Natural killer cell (primary cell): ENCODE results near the gene SETD3. TPM values are rescaled to one million over a fixed set of nuclear protein-coding genes. Genes with fewer than 3 reads are reported as not detected.
A peak's percentile ranks its signal among the peaks of the same experiment; 100 is the strongest.

Experiments used
- ATAC-seq, 3 donors: fragments of 150-1000 bp in 2 of 3; fragments of 200-7000 bp in 1 of 3; cut with Tn5 transposase; 1 replicate in 1 of 3; 2 replicates in 2 of 3; pipeline ENCODE4 v1.10.0; 2021; ENCODE audit warnings: mild to moderate bottlenecking in 2 of 3, moderate library complexity in 2 of 3
- DNase-seq, 2 donors: peaks; one replicate each; pipeline versions ENCODE4 v3.0.0 to v3.0.0-alpha.2; 2013 to 2021; ENCODE audit warnings: mixed read lengths in 1 of 2
- H3K27ac ChIP-seq: one replicate; pipeline ENCODE4 v1.5.1; 2013; ENCODE audit warnings: mild to moderate bottlenecking, low read length
- H3K27me3 ChIP-seq: one replicate; pipeline ENCODE4 v1.6.1; 2013; ENCODE audit warnings: low read length; ENCODE audit not compliant: control insufficient read depth, insufficient read depth
- H3K36me3 ChIP-seq: one replicate; pipeline ENCODE4 v1.6.1; 2013; ENCODE audit warnings: low read length; ENCODE audit not compliant: control insufficient read depth, insufficient read depth
- H3K4me1 ChIP-seq: one replicate; pipeline ENCODE4 v1.6.1; 2013; ENCODE audit warnings: low read length; ENCODE audit not compliant: control insufficient read depth, insufficient read depth
- H3K4me3 ChIP-seq: one replicate; pipeline ENCODE4 v1.5.1; 2013; ENCODE audit warnings: low read length
- H3K9me3 ChIP-seq: one replicate; pipeline ENCODE4 v1.6.1; 2013; ENCODE audit warnings: low read length; ENCODE audit not compliant: control insufficient read depth, insufficient read depth
- H3K27ac Mint-ChIP-seq, 2 donors: one replicate each; pipeline ENCODE4 v1.8.0; 2022; ENCODE audit warnings: mild to moderate bottlenecking in 2 of 2, mixed read lengths in 2 of 2, moderate library complexity in 1 of 2
- H3K27me3 Mint-ChIP-seq, 2 donors: one replicate each; pipeline ENCODE4 v1.8.0; 2022; ENCODE audit warnings: low read depth in 2 of 2, mixed read lengths in 2 of 2
- H3K36me3 Mint-ChIP-seq: one replicate; pipeline ENCODE4 v1.8.0; 2022; ENCODE audit warnings: mixed read lengths
- H3K4me1 Mint-ChIP-seq, 2 donors: one replicate each; pipeline ENCODE4 v1.8.0; 2022; ENCODE audit warnings: mixed read lengths in 2 of 2
- H3K4me3 Mint-ChIP-seq: one replicate; pipeline ENCODE4 v1.8.0; 2022; ENCODE audit warnings: mild to moderate bottlenecking, moderate library complexity, mixed read lengths
- H3K9me3 Mint-ChIP-seq, 2 donors: one replicate each; pipeline ENCODE4 v1.8.0; 2022; ENCODE audit warnings: mixed read lengths in 2 of 2
- CTCF ChIP-seq: fragments of 200-600 bp; IDR thresholded peaks from one replicate; pipeline ENCODE4 v1.8.0; 2022; ENCODE audit warnings: antibody characterized with exemption
- WGBS: methylation state at CpG from one replicate; pipeline ENCODE4 v1.1.7; 2013; ENCODE audit warnings: missing lambda C conversion rate; ENCODE audit not compliant: insufficient coverage; 5-methylcytosine and 5-hydroxymethylcytosine counted together
- intact Hi-C: fragments of 100-400 bp; cut with micrococcal nuclease; formaldehyde crosslinking; loops from one replicate; pipeline ENCODE4 v1.14.2; 2022
- total RNA-seq, 4 donors: library from RNA; stranded (reverse); fragments of 120-200 nt in 1 of 4; gene quantifications; one replicate each; pipeline versions ENCODE4 v1.2.3 to v1.2.4, GENCODE V29; 2013 to 2022

SETD3 gene
- total RNA-seq, 3 donors from 2014 or later (not counting 1 experiment from before 2014, with no cell fraction given) = 111 to 160 (median 137) TPM

DNA sequence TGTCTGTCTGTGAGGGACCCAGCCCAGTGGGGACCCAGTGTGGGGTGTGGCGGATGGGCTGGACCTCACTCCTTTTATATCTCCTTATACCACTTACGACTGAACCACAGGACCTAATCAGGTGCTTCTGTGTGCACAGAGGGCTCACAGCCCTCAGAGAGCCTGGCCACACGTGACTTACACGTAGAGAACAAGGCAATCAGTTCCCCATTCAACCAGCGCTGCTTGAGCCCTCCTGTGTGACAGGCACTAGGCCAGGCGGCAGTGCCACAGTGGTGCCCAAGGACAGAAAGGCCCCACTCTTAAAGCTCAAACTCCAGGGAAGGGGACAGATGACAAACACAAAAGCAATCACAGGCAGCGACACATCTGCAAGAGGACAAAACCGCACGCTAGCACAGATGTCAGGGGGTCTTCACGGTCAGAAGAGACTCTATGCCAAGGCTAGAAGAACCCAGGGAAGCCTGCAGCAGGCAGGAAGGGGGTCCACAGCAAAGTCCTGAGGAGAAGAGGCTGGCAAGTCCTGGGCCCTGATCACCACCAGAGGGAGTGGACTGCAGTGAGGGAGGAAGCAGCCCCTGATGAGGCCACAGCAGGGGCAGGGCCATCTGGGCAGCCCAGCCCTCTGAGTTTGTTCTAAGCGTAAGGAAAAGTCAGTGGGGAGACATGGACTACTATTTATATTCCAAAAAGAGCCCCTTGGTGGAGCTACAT, 39.3 kb downstream of the SETD3 start:
- DNase-seq (no peak), ATAC-seq (peak in 1 of 3 donors; percentile 56)
- Mint-ChIP-seq H3K4me1 (peaks cover 55 to 80% of the 10 kb centered on the region in 2 donors), H3K27ac (peak overlapping the region; percentile 81 to 90), H3K27me3 (no peaks in the 10 kb centered on the region), H3K36me3 (peaks cover 14% of the 10 kb centered on the region), H3K9me3 (no peaks in the 10 kb centered on the region), H3K4me3 (peak overlapping the region; percentile 79)
- H3K4me1 ChIP-seq = peaks cover 45% of the 10 kb centered on the region
- WGBS = 91% methylated on average over 11 of the region's 11 CpGs
- peak overlapping the region; percentile 17 for H3K27ac ChIP-seq
- H3K4me3 ChIP-seq = no peak overlapping the region
- intact Hi-C loops = no loop called here
- H3K36me3 ChIP-seq = peaks cover 24% of the 10 kb centered on the region
- H3K9me3 ChIP-seq = no peaks in the 10 kb centered on the region
- no peaks in the 10 kb centered on the region for H3K27me3 ChIP-seq
- TF ChIP-seq CTCF = no peak

GRCh38 chr14:99440278-99440677, 40.4 kb downstream of the SETD3 start:
- DNase-seq (no peak), ATAC-seq (no peak)
- Mint-ChIP-seq H3K4me1 (peaks cover 65 to 81% of the 10 kb centered on the region in 2 donors), H3K27ac (peak overlapping the region; percentile 81 to 92), H3K36me3 (peaks cover 5% of the 10 kb centered on the region), H3K4me3 (no peak overlapping the region), H3K9me3 (no peaks in the 10 kb centered on the region), H3K27me3 (no peaks in the 10 kb centered on the region)
- peaks cover 55% of the 10 kb centered on the region for H3K4me1 ChIP-seq
- no peak for TF ChIP-seq CTCF
- H3K4me3 ChIP-seq = no peak overlapping the region
- no peaks in the 10 kb centered on the region for H3K27me3 ChIP-seq
- H3K9me3 ChIP-seq = no peaks in the 10 kb centered on the region
- WGBS = 94% methylated on average over 14 of the region's 14 CpGs
- peaks cover 21% of the 10 kb centered on the region for H3K36me3 ChIP-seq
- intact Hi-C loops = no loop called here
- H3K27ac ChIP-seq = no peak overlapping the region

DNA sequence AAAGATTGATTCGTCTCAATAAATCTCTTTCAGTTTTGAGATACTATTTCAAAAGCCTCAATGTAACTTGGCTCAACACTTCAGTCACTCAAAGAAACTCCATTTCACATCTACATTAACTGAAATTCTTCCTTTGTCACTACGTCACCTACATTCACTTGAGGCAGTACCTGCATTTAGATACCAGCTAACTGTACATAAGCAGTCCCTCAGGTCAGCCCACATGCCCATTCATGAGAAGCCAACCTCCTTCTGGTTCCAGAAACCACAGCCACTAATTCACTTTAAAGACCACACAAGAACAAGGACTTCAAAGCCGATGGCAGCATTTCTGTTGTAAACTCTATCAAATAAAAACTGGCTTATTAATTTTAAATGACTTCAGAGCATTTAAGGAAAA, 43.0 kb downstream of the SETD3 start:
- WGBS = 55% methylated on average over 3 of the region's 3 CpGs
- no peaks in the 10 kb centered on the region for H3K27me3 ChIP-seq
- no peaks in the 10 kb centered on the region for H3K9me3 Mint-ChIP-seq
- H3K36me3 ChIP-seq = peaks cover 12% of the 10 kb centered on the region
- H3K4me3 Mint-ChIP-seq = peak overlapping the region; percentile 70
- H3K27ac Mint-ChIP-seq = peak overlapping the region; percentile 81 to 92
- H3K4me1 Mint-ChIP-seq = peaks cover 79 to 89% of the 10 kb centered on the region in 2 donors
- H3K27me3 Mint-ChIP-seq = no peaks in the 10 kb centered on the region
- DNase-seq (no peak), ATAC-seq (no peak)
- H3K36me3 Mint-ChIP-seq = no peaks in the 10 kb centered on the region
- H3K4me1 ChIP-seq = peaks cover 63% of the 10 kb centered on the region
- intact Hi-C loops = loop anchor here (2.0 kb wide), 1 partner anchor 43 kb away; the partner anchor contains the start of genes CCNK and SETD3
- no peak overlapping the region for H3K4me3 ChIP-seq
- no peak for TF ChIP-seq CTCF
- no peaks in the 10 kb centered on the region for H3K9me3 ChIP-seq
- peak overlapping the region; percentile 77 for H3K27ac ChIP-seq
